RKO (cell line): ENCODE data around the gene RPRML.
"Not testable (repeated sequence)": the region's sequence is repeated elsewhere in the genome, so short reads cannot be mapped to it uniquely, and the experiment has no call there.

Experiments used
- DNase-seq: peaks from one replicate; pipeline ENCODE4 v3.0.0-alpha.2; 2016; ENCODE audit warnings: low spot score

Gene RPRML

DNA sequence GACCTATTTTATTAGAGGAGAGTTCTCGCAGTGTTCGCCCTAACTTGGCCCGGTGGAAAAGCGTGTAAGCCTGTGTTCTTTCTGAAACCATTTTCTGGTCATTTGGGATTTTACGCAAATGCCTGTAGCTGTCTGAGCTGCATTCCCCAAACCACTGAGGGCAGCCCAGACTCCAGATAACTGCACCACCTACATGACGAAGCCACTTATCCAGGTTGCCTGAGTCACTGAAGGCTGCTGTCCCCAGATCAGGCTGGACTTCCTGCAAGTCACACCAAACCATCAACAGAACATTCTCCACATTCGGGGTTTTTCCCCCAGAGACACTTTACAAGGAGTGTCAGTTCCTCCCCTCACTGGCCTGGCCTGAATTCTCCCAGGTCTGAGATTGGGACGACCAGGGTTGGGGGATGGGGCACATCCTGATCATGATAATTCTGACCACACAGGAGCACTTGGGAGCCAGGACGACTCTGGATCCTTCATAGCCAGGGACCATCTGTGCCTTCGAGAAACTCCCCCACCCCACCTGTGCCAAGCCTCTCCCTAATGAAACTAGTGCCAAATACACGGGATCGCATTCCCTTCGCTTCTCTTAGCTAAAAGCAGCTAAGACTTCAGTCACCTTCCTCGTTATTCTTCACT, 2.3 kb downstream of the RPRML start:
- peak; percentile 19 for DNase-seq

DNA sequence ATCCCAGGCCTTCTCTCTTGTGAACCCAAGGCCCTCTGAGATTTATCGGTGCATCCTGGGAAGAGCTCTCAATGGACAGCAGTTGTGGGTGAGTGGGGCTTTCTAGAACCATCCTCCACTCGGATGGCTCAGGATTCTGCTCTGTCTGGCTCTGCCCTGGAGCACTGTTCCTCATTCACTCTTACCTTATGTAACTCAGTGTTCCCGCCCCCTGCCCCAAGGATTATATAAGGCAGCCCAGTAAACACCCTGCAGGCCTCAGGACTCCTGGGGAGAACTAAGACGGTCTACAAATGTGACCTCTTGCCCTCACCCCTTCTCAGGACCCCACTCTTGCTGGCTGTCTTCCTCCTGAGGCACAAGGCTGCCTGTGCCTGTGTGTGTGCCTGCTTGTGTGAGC, 3.8 kb downstream of the RPRML start:
- DNase-seq = no peak

DNA sequence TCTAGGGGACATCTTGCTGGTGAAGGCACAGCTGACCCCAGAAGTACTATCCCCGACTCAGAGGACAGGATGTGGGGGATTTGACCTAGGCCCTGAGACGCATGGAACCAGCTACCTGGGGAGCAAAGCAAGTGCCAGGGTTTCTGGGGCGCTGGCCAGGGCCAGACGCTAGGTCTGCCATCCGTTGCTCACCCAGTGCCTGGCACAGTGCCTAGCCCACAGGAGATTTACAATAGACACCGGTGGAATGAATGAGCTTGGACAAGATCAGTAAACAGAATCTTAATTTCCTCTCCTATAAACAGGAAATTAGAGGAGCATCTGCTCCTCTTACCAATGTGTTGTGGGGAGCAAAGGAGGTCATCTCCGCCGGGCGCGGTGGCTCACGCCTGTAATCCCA, 5.0 kb downstream of the RPRML start:
- no peak for DNase-seq

DNA sequence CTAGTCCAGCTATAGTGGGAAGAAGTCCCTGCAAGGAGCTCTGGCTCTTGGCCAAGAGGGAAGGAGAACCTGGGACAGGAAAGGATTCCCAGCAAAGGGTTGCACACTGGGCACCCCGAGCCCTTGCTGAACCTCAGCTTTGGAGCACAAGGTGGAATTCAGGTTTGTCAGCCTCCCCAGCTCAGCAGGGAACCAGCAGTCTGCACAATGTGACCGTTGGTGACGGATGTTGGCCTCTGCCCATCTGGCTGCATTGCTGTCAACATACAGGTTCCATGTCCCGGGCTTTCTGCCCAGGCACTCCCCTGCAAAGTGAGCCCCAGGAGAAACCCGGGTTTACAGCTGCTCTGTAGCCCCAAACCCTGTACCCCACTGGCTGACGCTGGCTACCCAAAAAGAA, 6.7 kb downstream of the RPRML start:
- DNase-seq = no peak

DNA sequence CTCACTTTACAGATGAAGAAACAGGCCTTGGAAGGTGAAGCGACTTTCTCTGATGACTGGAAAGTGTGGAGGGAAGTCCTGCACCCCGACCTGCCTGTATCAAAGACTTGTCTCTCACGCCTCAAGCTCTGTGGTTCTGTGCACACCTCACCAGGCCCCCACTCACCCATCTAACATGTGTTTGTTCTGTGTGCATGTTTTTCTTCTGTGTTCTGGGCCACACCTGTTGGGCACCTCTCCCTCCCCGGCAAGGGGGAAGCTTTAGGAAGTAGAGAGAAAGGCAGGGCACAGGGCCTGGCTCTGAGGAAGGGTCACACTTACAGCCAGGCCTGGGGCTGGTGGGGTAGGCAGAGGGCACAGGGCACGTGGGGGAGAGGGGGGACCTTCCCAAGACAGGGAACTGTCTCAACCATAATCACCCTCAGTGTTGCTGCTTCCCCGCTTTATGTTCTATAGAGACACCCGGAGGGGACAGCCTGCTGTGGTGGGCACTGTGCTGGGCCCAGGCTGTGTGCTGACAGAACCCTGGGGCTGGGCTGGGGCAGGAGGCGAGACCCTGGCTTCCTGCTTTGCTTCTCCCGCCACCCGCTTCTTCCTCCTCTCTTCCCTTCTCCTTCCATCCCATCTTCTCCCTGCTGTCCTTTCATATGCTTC, 7.3 kb downstream of the RPRML start:
- no peak for DNase-seq

DNA sequence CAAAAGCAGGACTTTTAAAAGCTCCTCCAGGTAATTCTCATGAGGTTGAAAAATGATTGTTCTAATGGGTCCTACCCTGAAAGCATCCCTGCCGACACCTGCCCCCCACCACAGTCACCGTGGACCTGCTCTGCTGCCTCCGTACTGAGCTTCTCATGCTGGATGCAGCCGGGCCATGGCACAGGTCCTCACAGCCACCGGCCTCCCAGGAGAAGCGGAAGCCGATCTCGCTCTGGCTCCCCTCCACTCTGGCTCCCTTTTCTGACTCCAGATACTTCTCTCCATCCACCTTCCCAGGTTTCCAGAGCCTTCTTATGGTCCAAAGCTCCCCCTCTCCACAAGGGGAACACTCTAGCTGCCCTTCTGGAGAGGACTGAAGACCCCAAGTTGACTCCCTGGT, 10.2 kb downstream of the RPRML start:
- DNase-seq = no peak

DNA sequence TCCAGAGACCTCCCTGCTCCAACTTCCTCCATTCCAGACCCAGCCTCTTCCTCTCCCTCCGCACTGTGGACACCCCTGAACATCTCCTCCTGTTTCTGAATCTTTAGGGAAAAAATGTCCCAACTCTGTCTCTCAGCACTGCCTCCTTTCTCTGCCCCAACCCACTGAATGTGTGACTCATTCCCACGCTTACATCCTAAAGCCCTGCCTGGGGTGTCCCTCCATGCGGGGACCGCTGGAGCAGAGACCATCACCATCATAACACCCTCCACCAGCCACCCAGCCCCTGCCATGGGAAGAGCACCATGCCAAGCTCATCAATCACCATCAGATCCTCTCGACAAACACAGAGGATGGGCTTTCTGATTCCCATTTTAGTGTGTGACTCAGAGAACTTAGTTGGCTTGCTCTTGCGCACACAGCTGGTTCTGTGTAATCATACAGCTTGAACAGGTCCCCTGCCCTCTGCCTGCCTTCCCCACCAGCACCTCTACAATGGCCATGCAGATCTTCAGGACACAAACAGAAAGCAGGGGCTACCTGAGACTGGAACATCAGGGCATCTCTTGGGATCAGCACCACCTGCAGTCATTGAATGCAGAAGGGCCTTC, 10.7 kb downstream of the RPRML start:
- DNase-seq = no peak

DNA sequence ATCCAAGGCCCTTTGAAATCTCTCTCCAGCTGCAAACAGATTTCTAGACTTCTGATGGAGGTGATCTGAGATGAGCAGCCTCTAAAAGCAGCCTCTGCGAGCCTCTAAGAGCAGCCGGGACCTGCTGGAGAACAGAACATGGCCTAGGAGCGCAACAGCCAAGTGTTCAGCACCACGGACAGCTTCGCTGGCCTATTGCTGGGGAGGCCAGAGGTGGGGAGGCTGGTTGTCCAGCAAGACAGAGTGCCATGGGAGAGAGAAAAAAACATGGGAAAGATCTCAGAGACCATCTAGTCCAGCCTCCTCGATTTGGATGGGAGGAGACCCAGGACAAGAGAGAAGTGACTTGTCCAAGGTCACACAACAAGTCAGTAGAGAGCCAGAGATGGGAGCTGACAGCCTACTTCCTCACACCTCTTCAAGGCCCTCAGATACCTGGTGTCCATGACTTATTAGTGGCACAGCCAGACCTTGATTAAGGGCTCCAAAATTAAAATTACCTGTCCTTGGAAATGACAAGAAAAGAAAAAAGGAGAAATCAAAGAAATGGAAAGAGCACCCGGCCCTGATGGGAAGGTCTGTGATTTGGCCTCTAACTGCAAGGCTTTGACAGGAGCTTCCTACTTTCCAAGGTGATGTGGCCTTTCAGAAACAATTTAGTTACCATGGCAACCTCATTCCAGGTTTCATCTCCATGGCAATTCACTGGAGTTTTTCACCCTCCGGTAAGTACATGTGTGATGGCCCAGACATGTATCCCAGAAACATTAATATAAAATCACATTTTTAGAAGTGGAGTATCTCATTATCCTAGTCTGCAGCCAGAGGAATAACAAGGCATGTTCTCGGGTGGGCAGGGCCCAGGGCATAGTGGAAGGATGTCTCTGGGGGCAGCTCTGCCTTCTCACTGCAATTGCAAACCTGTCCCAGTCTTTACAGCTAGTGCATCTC, 14.5 kb downstream of the RPRML start:
- DNase-seq = peak; percentile 34

DNA sequence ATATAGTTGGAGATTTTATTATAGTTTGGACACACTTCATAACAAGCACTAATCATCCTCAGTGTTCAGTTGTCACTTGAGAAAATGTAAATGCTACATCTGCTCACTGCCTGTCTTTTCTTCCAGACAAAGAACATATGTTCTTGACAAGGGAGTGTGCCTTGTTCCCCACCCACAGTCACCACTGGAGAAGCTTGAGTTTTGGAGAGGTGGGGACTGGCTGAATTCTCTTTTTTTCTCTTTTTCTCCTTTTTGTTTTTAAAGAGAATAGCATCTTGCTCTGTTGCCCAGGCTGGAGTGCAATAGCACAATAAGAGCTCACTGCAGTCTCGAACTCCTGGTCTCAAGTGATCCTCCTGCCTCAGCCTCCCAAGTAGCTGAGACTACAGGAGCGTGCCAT, 15.5 kb downstream of the RPRML start:
- DNase-seq = no peak

DNA sequence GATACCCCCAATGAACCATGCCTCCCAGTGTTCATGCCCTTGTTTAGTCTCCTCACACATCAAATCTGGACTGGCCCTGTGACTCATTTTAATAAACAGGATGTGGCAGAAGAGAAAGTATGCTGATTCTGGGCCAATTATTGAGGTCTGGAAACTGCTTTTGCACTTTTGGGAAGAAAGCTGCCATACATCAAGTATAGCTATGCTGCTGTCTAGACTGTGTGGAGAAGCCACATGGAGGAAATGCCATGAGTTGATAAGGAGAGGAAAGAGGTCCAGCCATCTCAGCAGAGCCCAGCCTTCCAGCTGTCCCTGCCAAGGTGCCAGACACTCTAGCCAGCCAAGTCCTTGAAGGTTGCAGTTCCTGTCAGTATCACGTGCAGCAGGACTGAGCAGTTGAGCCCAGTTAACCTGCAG, 16.7 kb downstream of the RPRML start:
- no peak for DNase-seq

DNA sequence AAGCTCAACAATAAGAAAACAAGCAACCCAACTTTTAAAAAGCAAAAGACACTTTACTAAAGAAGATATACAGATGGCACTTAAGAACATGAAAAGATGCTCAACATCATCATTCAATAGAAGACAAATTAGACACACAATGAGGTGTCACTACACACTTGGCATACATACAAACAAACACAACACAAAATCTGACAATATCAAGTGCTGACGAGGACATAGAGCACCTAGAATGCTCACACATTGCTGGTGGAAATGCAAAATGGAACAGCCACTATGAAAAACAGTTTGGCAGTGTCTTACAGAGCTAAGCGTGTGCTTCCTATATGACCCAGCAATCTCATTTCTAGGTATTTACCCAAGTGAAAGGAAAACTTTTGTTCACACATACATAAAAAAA, 18.9 kb downstream of the RPRML start:
- no peak for DNase-seq

DNA sequence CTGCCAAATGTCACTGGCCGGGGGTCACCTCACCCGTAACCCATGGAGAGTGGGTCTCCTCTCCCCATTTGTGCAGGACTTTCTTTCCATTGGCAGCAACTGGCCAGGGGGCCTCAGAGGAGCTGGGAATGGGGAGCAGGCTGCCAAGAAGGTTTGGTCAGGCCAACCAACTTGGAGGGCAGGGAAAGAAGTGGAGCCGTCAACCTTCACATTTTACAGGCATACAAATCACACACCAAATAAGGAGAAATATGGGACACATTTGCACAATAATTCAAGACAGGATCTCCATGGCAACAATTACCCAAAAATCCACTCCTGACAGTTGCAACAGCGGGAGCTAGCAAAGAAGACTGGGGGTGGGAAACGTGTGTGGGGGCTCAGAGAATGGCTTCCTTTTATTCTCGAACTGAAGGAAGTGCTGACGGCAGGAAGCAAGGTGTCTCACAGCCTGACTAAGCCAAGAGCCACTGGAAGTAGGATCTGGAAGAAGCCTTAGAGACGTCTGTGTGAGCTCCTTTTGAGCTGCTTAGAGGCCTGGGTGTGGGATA, 20.9 kb downstream of the RPRML start:
- no peak for DNase-seq

DNA sequence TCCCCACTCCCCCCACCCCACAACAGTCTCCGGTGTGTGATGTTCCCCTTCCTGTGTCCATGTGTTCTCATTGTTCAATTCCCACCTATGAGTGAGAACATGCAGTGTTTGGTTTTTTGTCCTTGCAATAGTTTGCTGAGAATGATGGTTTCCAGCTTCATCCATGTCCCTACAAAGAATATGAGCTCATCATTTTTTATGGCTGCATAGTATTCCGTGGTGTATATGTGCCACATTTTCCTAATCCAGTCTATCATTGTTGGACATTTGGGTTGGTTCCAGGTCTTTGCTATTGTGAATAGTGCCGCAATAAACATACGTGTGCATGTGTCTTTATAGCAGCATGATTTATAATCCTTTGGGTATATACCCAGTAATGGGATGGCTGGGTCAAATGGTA, 25.9 kb downstream of the RPRML start:
- DNase-seq = not testable (repeated sequence)

DNA sequence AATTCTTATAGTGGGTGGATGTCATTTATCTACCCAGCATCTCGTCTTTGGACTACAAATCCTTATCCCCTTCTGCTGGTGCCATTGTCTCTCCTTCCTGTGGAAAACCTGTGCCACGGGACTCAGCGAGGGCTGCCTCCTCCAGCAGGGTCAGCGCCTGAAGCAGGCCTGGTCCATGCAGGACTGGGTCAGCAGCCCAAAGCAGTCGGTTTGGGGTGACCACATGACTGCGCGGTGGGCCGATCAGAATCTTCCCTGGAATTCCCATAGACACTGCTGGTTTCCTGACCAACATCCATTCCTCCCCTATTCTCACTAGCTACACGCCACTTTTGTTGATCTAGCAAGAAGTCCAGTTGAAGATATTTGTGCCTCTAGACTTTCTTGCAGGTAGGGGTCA, 26.9 kb downstream of the RPRML start:
- no peak for DNase-seq

DNA sequence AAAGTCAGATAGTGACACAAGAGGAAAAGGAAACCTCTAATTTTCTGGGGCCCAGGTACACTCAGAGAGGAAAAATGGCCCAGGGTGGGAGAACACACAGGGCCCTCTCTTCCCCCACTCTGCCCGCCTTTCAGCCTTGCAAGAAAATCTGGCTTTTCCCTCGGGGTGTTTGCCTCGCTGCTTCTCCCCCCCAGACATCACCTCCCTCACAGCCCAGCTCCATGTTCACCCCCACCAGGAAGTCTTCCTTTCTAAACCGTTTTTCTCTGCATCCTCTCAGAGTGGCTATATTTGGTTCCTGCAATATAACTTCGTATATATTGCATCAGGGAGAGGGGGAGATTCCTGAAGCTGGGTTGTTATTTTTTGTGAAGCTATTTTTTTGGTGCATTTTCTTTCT, 27.3 kb downstream of the RPRML start:
- DNase-seq = no peak

DNA sequence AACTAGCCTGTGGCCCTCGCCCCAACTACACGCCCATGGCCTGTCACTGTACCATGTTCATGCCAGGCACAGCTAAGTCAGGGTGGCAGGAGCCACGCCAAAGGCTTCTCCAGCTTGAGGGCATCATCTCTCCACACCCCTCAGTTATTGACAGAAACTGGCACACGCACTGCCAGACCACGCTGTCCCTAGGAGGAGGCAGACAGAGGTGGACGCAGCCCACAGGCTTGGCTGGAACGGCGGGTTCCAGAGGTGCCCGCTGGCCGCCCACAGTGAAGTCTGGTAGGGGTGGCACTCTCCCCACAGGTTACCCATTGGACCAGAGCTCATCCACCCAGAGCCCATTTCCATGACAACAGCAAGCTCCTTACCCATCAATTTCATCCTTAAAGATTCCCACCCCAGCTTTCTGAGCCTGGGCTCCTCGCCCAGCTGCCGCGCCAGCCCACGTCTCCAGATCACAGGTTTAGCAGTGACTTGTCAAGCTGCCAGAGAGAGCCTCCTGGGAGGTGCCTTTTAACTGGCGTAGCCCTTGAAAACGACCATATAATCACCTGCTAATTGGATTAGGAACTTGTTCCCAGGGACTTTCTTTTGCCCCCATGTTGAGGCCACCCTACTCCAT, 27.9 kb downstream of the RPRML start:
- no peak for DNase-seq

DNA sequence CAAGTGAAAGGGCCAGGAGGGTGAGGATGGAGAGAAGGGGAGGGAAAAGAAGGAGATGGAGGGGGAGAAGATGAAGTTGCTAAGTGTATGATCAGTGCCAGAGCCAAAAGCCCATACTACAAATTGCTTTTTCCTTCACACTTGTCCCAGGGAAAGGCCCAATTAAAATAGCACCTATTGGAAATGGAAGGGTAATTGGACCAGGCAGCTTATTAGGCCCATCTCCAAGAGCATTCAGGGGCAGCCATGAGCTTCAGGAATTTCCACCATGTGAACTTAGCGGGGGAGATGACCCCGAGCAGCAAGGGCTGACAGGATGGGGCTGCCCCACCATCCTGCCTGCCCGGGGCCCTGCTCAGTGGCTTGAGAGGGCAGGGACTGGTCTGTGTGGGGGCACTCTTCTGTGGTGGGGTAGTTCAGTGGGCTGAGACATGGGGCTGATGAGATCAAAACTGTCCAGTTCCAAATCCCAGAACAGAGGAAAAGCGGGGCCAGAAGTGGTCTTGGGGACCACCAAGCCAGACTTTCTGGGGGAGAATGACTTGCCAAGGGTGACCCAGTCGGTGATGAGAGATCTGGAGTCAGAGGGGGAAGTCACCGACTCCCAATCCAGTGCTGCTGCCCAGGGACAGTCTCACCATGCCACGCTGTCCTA, 28.6 kb downstream of the RPRML start:
- no peak for DNase-seq

DNA sequence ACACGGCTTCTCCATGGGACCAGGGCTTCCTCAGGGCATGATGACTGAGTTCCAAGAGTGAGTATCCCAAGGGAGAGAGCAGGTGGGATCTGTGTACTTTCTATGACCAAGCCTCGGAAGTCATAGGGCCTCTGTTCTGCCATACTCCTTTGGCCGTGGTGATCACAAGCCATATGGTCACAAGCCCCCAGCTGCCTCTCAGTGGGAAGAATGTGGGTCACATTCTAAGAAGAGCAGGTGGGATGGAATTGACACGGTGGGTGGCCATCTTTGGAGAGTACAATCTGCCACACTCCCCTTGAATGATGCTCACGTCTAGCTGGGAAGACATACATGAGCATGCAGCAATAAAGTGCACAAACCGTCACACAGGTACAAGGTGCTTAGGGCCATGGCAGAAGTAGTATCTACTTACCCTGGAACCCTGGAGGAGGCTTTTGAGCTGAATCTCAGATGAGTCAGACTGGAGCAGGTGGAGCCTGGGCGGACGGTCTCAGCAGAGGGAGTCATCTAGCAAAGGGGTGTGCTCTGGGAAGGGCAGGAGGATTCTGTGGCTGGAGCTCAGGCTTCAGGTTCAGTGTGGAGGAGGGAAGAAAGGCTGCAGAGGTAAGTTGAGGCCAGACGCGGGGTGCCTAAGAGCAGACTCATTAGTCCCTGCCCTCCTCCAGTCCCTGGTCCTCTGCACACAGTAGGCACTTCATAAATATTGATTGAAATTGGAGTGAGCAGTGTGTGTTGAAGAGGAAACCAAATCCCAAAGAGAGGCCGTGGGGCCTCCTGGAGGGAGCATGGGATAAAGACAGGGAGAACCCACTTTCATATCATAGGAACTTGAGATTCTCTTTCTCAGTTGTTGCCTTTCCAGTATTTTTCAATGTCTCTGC, 29.5 kb downstream of the RPRML start:
- peak; percentile 32 for DNase-seq

DNA sequence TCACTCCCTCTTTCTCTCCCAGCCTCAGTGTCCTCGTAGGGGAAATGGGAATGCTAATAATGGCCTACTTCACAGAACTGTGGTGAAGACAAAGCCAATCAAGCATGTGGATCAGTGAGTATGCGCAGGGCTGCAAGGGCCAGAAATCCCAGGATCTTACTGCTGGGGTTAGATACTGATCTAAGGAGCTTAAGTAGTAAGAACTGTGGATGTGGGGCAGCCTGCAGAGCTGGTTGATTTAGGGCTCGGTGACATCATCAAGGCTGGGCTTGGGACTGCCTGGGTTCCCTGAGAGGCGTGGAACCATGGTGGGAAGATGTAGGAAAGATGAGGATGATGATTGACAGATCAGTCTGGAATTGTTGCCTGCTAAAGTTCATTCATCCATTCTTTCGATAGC, 30.5 kb downstream of the RPRML start:
- DNase-seq = no peak

DNA sequence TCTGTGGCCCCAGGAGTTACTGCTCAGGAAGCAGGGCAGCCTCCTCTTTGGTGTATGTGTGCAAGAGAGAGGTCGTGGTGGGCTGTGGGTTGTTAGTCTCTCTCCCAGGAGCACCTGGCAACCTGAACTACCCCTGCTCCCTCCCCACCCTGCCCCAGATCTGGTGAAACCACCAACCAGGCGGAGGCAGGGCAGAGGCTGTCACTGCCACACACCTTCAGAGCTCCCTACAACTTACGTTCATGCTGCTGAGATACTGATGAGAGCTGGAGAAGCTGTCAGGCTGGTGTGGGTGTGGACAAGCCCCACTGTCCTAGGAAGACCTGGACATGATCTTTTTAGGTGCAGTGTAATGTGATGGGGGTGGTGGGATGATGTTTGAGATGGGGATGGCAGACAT, 31.8 kb downstream of the RPRML start:
- no peak for DNase-seq
